H54 (cell line): ENCODE data around the gene RYR1.

Experiments used
- DNase-seq: peaks from one replicate; pipeline ENCODE4 v3.0.0; 2011; ENCODE audit warnings: low spot score, mixed read lengths; ENCODE audit not compliant: insufficient read length
- FAIRE-seq: peaks from 3 replicates; lab custom pipeline; 2011; peaks lifted over from hg19 to GRCh38; lab: Jason Lieb, UNC
- POLR2A ChIP-seq: IDR thresholded peaks from 2 replicates; pipeline ENCODE4 v1.6.1; 2011; ENCODE audit warnings: low read depth, mild to moderate bottlenecking, low read length

Gene RYR1

DNA sequence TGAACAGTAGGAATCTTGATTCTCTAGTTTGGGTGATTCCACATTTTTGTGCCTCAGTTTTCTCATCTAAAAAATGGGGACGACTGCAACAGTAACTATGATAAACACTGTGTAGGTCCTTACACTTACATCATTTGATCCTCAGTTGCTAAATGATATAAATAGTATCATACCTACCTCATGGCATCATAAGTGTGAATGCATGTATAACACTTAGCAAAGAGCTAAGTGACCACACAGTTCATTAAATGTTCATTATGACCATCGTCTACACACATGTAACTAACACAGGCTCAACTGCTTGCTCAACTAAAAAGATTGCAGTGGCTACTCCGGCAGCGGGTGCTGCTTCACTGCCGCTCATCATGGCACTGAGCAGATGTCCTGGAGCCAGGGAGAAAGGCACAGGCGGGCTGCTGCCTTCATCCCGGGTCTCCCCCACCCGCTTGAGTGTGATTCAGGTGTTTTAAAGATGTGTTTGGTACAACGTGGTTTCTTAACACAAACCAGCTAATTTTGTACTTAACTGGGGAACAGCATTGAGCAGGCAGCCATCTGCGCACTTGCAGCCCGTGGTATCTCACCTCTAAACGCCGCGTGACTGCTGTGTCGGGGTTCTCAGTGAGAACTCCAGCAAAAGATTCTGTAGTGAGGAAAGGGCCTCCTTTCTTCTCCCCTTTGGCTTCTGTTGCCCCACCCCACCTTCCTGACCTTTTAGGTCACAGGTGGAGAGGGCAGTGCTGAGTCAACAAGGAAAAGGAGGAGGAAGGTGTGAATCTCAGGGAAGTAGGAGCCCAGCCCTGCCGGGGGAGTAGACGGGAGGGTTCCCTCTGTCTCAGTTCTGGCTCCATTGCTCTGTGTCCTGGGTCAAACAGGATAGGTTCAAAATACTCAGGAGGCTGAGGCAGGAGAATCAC is 202.2 kb downstream of the RYR1 start:
- FAIRE-seq: no peak
- no peak for TF ChIP-seq POLR2A
- DNase-seq: no peak
